Stimulated activated effector memory CD8-positive, alpha-beta T cell treated with anti-CD3 and anti-CD28 coated beads, Interleukin-12 subunit alpha, Interleukin-12 subunit beta, amount 100 ng/mL, for 72 hours (primary cell): ENCODE results near the gene TUBG1.
"Not testable (repeated sequence)": the region's sequence is repeated elsewhere in the genome, so short reads cannot be mapped to it uniquely, and the experiment has no call there.

Experiments used
- ATAC-seq: fragments of 150-1000 bp; cut with Tn5 transposase; 2 replicates; pipeline ENCODE4 v1.10.0; 2021
- DNase-seq, 2 donors: peaks; one replicate each; pipeline ENCODE4 v3.0.0; 2021 to 2022; ENCODE audit warnings: low spot score in 2 of 2
- H3K27ac Mint-ChIP-seq: one replicate; pipeline ENCODE4 v1.8.0; 2022; ENCODE audit warnings: mild to moderate bottlenecking, mixed read lengths
- H3K36me3 Mint-ChIP-seq: one replicate; pipeline ENCODE4 v1.8.0; 2022; ENCODE audit warnings: mild to moderate bottlenecking, mixed read lengths
- H3K4me1 Mint-ChIP-seq: one replicate; pipeline ENCODE4 v1.8.0; 2022; ENCODE audit warnings: mixed read lengths
- H3K4me3 Mint-ChIP-seq: one replicate; pipeline ENCODE4 v1.8.0; 2022; ENCODE audit warnings: mild to moderate bottlenecking, mixed read lengths
- H3K9me3 Mint-ChIP-seq: one replicate; pipeline ENCODE4 v1.8.0; 2022; ENCODE audit warnings: mixed read lengths

TUBG1 gene

DNA sequence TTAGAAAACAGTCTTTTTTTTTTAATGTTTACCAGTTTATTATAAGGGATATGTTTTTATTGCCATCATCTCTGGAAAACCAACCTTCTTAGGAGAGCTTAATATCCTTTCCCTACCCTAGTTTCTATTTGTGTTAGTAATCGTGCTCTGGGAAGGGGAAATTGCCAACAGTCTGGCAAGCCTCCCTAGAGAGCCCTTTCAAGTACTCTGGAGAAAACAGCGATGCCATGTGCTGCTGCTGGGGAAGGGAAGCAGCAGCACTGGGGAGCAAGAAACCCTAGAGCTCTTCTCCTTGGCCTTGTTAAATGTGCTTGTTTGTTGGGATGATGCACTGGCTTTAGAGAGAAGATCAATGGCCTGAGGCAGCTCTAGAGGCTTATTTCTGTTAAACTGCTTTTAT lies 10.6 kb upstream of the TUBG1 start:
- no peak overlapping the region for H3K4me3 Mint-ChIP-seq
- H3K4me1 Mint-ChIP-seq = peaks cover 20% of the 10 kb centered on the region
- ATAC-seq = no peak
- peak overlapping the region; percentile 40 for H3K27ac Mint-ChIP-seq
- peaks cover 89% of the 10 kb centered on the region for H3K36me3 Mint-ChIP-seq
- H3K9me3 Mint-ChIP-seq = no peaks in the 10 kb centered on the region
- no peak for DNase-seq

DNA sequence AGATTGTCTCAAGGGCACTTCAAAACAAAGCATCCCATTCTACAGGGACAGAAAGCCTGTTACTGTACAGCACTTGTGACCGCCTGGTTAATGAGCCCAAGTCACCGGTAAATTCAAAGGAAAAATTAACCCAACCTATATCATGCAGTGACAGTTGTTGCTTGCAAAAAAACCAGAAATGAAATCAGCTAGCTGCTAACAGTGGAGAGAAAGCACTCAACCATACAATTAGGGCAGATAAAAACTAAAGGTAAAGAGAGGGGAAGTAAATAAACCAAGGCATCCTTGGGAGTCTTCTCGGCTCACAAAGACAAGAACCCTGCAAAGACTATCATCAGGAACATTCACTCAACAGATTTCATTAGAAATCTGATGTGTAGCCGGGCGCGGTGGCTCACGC lies 6.2 kb upstream of the TUBG1 start:
- H3K36me3 Mint-ChIP-seq = peaks cover 70% of the 10 kb centered on the region
- no peak for DNase-seq
- peaks cover 57% of the 10 kb centered on the region for H3K4me1 Mint-ChIP-seq
- H3K27ac Mint-ChIP-seq = no peak overlapping the region
- no peaks in the 10 kb centered on the region for H3K9me3 Mint-ChIP-seq
- ATAC-seq = no peak
- no peak overlapping the region for H3K4me3 Mint-ChIP-seq

DNA sequence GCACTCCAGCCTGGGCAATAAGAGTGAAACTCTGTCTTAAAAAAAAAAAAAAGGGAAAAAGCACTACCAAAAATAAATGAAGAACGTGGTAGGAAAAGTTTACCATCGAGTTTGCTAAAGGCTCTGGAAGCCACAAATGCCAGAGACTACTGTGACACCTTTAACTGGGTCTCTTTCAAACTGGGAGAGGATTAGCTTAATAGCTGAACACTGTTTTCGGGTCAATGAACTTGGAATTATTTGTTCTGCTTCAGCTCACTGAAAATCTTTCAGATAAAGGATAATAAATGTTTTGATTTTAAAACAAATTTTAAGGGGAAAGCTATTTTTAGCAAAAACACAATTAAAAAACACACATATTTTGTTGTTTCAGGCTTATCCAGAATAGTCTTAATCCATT lies 1.7 kb upstream of the TUBG1 start:
- Mint-ChIP-seq H3K36me3 (peaks cover 62% of the 10 kb centered on the region), H3K9me3 (no peaks in the 10 kb centered on the region), H3K27ac (peak overlapping the region; percentile 97), H3K4me3 (peak overlapping the region; percentile 95), H3K4me1 (peaks cover 52% of the 10 kb centered on the region)
- no peak for DNase-seq
- no peak for ATAC-seq

DNA sequence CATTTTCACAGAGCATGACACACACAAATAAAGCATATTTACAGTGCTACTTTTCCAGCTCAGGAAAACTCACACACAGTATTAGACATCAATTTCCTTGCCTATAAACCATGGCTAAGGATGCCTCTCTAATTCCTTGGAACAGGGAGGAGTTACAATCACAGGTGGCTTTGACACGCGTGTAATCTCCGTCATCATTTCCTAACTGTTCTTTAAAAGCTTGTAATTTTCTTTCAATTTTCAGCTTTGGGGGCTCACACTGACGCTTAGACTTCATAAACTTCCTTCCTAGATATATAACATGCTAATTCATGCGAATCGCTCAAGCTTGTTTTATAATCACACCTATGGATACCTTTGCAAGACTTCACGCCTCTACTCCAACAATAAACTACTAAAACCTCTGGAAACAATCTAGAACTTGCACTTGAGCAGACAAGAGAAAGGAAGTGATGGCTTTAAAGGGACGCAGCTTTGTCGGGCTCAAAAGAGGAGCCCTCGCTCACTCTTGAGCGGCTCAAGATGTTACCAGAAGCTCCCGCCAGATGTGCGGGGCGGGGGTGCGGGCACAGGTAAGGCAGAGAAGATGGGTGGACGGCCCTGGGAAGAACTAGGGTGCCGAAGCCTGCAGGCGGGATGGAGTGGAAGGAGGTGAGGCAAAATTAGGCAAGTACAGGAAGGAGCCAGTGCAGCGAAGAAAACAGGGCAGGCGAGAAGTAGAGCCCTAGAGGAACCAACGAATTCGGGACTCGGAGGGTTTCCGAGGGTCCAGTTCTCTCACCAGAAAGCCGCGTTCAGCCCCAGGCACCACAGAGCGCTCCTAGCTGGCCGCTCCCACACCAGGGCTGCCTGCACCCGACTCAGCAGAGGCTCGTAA lies 940 bp upstream of the TUBG1 start:
- Mint-ChIP-seq H3K27ac (peak overlapping the region; percentile 97), H3K4me1 (peaks cover 45% of the 10 kb centered on the region), H3K36me3 (peaks cover 62% of the 10 kb centered on the region), H3K4me3 (peak overlapping the region; percentile 95), H3K9me3 (no peaks in the 10 kb centered on the region)
- ATAC-seq (peak; percentile 73), DNase-seq (peak in 1 of 2 donors; percentile 70)

DNA sequence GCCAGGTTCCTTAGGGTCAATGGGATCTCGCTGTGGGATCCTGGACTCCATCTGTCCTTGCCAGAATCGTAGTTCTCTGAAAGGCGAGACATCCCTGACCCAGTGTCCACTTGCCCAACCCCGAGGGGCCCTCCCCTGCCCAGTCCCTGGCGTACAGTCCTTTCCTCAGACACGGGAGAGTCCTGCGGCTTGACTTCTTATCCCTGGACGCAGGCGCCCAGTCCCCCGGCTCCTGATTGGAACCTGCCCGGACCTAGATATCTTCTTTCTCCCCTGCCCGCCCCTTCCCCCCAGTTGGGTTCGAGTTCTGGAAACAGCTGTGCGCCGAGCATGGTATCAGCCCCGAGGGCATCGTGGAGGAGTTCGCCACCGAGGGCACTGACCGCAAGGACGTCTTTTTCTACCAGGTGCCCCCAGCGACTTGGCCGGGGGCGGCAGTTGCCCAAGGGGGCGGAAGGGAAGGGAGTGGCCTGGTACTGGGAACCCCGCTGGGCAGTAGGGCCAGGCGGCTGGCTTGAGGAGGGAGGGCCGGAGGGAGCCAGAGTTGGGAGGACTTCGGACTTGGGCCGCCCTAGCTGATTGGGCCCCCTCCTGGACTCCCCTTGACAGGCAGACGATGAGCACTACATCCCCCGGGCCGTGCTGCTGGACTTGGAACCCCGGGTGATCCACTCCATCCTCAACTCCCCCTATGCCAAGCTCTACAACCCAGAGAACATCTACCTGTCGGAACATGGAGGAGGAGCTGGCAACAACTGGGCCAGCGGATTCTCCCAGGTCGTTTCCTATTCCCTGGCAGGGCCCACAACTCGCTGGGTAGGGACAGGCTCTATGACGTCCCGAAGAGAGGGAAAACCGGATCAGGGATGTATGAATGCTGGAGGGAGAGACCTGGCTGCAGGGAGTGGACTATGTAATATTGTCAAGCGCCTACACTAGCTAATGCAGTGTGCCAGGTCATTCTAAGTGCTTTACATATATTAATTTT lies 625 bp downstream of the TUBG1 start:
- Mint-ChIP-seq H3K4me1 (peaks cover 33% of the 10 kb centered on the region), H3K4me3 (peak overlapping the region; percentile 95)
- ATAC-seq = not testable (repeated sequence)

DNA sequence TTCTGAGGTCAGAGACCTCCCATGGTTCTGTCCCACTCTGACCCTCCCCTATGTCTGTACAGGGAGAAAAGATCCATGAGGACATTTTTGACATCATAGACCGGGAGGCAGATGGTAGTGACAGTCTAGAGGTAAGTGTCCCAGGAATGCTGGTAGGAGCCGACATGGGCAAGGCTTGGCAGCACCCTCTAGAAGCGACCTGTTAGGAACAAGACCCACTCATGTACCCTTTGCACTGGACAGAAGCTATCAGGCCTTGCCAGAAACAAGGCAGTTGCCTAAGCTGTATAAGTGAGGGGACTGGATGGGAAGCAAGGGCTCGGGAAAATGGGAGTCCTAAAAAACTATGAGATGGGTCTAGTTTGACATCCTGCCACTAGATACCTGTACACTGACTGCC lies 2.5 kb downstream of the TUBG1 start:
- H3K27ac Mint-ChIP-seq = no peak overlapping the region
- no peaks in the 10 kb centered on the region for H3K9me3 Mint-ChIP-seq
- peaks cover 60% of the 10 kb centered on the region for H3K36me3 Mint-ChIP-seq
- H3K4me3 Mint-ChIP-seq = no peak overlapping the region
- peaks cover 14% of the 10 kb centered on the region for H3K4me1 Mint-ChIP-seq
- DNase-seq (no peak), ATAC-seq (no peak)

More for the DNA sequence above, 625 bp downstream of the TUBG1 start:
- Mint-ChIP-seq H3K36me3 (peaks cover 62% of the 10 kb centered on the region), H3K27ac (peak overlapping the region; percentile 97)
- DNase-seq = peak in 1 of 2 donors; percentile 16
- H3K9me3 Mint-ChIP-seq = not testable (repeated sequence)

DNA sequence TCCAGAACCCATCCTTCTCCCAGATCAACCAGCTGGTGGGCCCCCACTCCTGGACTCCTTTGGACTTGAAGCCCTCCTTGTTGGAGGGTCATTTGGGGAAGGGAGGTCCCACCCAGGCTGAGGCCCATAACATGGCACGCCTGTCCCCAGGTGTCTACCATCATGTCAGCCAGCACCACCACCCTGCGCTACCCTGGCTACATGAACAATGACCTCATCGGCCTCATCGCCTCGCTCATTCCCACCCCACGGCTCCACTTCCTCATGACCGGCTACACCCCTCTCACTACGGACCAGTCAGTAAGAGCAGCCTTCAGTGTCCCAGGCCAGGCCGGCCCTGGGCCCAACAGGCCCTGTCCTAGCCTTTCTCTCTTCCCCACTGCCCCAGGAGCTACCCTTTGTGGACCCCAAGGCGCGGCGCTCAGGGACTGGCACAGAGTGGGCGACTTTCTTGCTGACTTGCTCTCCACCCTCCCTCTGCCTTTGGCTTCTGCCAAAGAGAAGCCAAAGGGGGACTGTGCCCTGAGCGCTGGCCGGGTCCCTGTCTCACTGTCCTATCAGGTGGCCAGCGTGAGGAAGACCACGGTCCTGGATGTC lies 4.3 kb downstream of the TUBG1 start:
- no peak overlapping the region for H3K4me3 Mint-ChIP-seq
- no peak overlapping the region for H3K27ac Mint-ChIP-seq
- DNase-seq (no peak), ATAC-seq (no peak)
- H3K9me3 Mint-ChIP-seq = no peaks in the 10 kb centered on the region
- peaks cover 56% of the 10 kb centered on the region for H3K36me3 Mint-ChIP-seq
- peaks cover 9% of the 10 kb centered on the region for H3K4me1 Mint-ChIP-seq

DNA sequence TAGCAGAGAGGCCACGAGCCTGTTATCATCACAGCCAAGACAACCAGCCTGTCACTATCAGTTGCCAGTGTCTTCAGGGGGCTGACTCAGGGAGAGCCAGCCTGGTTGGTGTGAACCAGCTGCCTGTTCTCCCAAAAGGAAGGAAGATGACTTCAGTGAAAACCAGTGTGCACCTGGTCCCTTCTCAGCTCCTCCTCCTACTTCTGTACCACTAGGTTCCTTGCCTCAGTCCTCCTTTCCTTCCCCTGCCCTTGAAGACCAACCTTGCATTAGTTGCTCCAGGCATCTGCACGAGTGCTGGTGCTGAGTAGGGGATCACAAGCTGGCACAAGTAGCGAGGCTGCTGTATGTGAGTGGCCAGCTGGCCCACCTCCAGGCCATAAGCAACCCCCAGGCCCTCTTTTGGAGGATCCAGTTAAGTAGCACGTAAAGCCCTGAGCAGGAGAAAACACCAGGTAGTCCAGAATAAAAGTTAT lies 8.5 kb downstream of the TUBG1 start:
- H3K27ac Mint-ChIP-seq = peak overlapping the region; percentile 23
- DNase-seq (no peak), ATAC-seq (no peak)
- H3K4me3 Mint-ChIP-seq = no peak overlapping the region
- peaks cover 12% of the 10 kb centered on the region for H3K4me1 Mint-ChIP-seq
- no peaks in the 10 kb centered on the region for H3K9me3 Mint-ChIP-seq
- peaks cover 30% of the 10 kb centered on the region for H3K36me3 Mint-ChIP-seq

DNA sequence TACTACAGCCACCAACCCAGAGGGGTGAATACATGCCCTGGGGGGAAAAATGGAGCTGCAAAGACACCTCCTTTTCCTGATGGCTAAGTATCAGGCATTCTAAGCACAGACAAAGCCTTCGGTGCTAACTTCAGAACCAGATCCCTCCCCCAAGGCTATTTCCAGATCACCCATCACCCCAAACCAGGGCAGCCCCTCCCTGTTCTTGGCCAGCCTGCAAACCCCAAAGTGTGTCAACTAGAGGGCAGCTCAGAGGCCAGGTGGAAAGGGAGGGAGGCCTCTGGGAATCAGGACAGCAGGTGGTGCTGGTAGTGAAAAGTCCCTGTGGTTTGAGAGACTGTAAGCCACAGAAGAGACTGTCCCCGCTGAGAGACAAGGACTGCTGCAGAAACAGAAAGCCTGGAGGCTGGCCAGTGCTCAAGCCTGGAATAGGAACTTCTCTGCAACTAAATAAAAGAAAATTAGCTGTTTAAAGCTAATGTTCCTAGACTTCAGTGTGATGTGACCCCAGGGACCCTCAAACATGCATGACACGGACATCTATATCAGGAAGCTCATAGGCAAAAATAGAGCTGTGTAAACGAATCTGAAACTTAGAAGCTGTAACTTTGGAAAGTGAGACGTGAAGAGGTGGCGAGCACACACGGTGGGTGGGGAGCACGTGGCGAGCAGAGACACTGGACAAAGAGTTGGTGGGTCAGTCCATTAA lies 9.1 kb downstream of the TUBG1 start:
- ATAC-seq (peak; percentile 37), DNase-seq (no peak)
- Mint-ChIP-seq H3K36me3 (peaks cover 24% of the 10 kb centered on the region), H3K27ac (peak overlapping the region; percentile 23), H3K4me3 (no peak overlapping the region), H3K4me1 (peaks cover 12% of the 10 kb centered on the region), H3K9me3 (no peaks in the 10 kb centered on the region)

DNA sequence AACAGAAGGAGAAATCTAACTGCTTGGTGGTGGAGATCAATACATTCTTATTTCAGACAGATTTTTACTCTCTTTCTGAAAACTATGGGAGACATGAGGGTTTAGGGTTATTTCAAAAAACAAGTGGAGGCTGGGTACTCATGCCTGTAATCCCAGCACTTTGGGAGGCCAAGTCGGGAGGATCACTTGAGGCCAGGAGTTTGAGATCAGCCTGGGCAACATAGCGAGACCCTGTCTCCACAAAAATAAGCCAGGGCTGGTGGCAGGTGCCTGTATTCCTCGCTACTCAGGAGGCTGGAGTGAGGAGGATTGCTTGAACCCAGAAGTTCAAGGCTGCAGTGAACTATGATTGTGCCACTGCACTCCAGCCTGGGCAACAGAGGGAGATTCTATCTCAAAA lies 12.5 kb downstream of the TUBG1 start:
- H3K36me3 Mint-ChIP-seq, DNase-seq, H3K9me3 Mint-ChIP-seq, ATAC-seq, H3K27ac Mint-ChIP-seq, H3K4me3 Mint-ChIP-seq: not testable (repeated sequence)
- peaks cover 12% of the 10 kb centered on the region for H3K4me1 Mint-ChIP-seq

DNA sequence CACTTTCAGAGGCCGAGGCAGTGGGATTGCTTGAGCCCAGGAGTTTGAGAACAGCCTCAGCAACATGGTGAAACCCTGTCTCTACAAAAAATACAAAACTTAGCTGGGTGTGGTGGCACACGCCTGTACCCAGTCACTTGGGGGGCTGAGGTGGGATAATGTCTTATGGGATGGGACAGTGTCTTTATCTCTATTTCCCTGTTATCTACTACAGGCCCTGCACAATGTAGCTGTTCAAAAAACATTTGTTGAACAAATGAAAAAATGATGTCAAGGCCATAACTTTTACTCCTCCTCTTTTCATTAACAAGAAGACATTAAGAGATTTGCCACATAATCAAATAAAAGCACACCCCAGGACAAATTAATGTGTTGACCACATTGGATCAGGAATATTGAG lies 13.8 kb downstream of the TUBG1 start:
- DNase-seq (no peak), ATAC-seq (no peak)
- Mint-ChIP-seq H3K4me3 (no peak overlapping the region), H3K9me3 (no peaks in the 10 kb centered on the region), H3K36me3 (no peaks in the 10 kb centered on the region), H3K4me1 (peaks cover 9% of the 10 kb centered on the region), H3K27ac (no peak overlapping the region)

DNA sequence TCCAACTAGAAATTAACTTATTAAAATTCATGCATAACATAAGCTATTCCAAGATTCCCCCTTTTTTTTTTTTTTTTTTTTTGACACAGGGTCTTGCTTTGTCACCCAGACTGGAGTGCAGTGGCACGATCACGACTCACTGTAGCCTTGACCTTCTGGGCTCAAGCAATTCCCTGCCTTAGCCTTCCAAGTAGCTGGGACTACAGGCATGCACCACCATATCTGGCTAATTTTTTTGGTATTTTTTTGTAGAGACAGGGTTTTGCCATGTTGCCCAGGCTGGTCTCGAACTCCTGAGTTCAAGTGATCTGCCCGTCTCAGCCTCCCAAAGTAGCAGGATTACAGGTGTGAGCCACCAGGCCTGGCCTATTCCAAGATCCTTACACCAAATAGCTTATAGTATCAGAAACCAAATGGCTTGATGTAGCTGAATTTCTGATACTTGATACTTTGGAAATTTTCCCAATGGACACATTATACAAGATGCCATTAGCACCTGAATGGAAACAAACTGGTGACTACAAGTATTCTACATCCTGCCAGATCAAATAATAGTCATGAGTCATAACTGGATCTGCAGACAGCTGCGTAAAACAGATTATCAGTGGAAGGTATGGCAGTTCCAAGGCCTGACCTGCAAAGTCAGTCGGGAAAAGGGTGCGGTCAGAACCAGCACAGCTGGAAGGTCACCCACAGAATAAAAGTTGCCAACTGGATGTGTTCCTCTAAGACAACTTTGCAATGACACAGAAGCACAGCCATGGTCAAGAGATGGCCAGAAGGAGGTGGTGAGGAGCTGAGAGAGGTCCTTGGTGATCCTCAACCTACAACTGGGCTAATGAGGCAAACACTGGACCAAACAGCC lies 14.5 kb downstream of the TUBG1 start:
- DNase-seq (no peak), ATAC-seq (no peak)
- peaks cover 2% of the 10 kb centered on the region for H3K4me1 Mint-ChIP-seq

DNA sequence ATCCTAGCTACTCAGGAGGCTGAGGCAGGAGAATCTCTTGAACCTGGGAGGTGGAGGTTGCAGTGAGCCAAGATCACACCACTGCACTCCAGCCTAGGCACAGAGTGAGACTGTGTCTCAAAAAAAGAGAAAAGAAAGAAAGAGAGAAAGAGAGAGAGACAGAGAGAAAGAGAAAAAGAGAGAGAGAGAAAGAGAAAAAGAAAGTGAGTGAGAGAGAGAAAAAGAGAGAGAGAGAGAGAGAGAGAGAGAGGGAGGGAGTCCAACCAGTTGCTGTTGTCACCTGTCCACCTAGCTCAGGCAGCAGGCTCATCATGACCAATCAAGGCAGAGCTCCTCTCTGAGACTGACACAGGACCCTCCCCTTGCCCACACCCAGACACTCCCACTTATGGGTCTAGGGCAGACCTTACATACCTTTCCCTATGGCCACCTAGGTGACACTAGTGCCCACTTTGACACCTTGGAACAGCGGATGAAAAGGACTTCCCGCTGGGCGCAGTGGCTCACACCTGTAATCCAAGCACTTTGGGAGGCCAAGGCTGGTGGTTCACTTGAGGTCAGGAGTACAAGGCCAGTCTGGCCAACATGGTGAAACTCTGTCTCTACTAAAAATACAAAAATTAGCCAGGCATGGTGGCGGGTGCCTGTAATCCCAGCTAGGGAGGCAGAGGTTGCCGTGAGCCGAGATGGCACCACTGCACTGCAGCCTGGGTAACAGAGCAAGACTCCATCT lies 17.7 kb downstream of the TUBG1 start:
- not testable (repeated sequence) for H3K4me1 Mint-ChIP-seq, H3K9me3 Mint-ChIP-seq, H3K36me3 Mint-ChIP-seq, DNase-seq, H3K4me3 Mint-ChIP-seq, ATAC-seq
- peak overlapping the region; percentile 3 for H3K27ac Mint-ChIP-seq

More for the DNA sequence above, 14.5 kb downstream of the TUBG1 start:
- H3K4me3 Mint-ChIP-seq = no peak overlapping the region
- H3K36me3 Mint-ChIP-seq = no peaks in the 10 kb centered on the region
- no peak overlapping the region for H3K27ac Mint-ChIP-seq
- no peaks in the 10 kb centered on the region for H3K9me3 Mint-ChIP-seq
